Right ventricle myocardium superior (tissue), 1 donor: Measurements from ENCODE around the gene CLHC1. TPM values are rescaled to one million over a fixed set of nuclear protein-coding genes. Genes with fewer than 3 reads are reported as not detected.
"Not testable (repeated sequence)": the region's sequence is repeated elsewhere in the genome, so short reads cannot be mapped to it uniquely, and the experiment has no call there.

Source experiments
- ATAC-seq: fragments of 200-7000 bp; cut with Tn5 transposase; one replicate; pipeline ENCODE4 v1.9.1; 2020; ENCODE audit warnings: mild to moderate bottlenecking; ENCODE audit not compliant: poor library complexity
- DNase-seq: peaks from one replicate; pipeline ENCODE4 v3.0.0-alpha.2; 2020
- intact Hi-C: fragments of 100-400 bp; cut with DNase I; formaldehyde crosslinking; loops from one replicate; pipeline ENCODE4 v1.11.2; 2022
- total RNA-seq: library from RNA; stranded (reverse); fragmentation: NEBNext Ultra II Directional; extraction: Animal tissue kit (Norgen Biotek cat#: 25700); gene quantifications from one replicate; pipeline ENCODE4 v1.2.1, GENCODE V29; 2021
- donor health status: DM: no; HTN: yes; CAD: no; lungs with severe emphysema.

The CLHC1 gene
- total RNA-seq, 1 donor from 2014 or later: 5.6 TPM

GRCh38 chr2:55158111-55158814 is 73.8 kb downstream of the CLHC1 start:
- ATAC-seq (no peak), DNase-seq (no peak)
- intact Hi-C loops: loop anchor here (5.0 kb wide), 1 partner anchor 46 kb away; no protein-coding TSS in a partner anchor

GRCh38 chr2:55157474-55157884 is 74.6 kb downstream of the CLHC1 start:
- ATAC-seq (peak; percentile 60), DNase-seq (no peak)
- intact Hi-C loops: loop anchor here (5.0 kb wide), 1 partner anchor 45 kb away; no protein-coding TSS in a partner anchor

- DNase-seq (no peak), ATAC-seq (no peak)
- intact Hi-C loops: loop anchor here (5.0 kb wide), 1 partner anchor 45 kb away; no protein-coding TSS in a partner anchor
Measured at GRCh38 chr2:55156984-55157383, 75.1 kb downstream of the CLHC1 start.

GRCh38 chr2:55156326-55156725 is 75.8 kb downstream of the CLHC1 start:
- ATAC-seq: no peak
- no peak for DNase-seq
- intact Hi-C loops: loop anchor here (5.0 kb wide), 1 partner anchor 44 kb away; no protein-coding TSS in a partner anchor

GRCh38 chr2:55155764-55156281 is 76.3 kb downstream of the CLHC1 start:
- intact Hi-C loops: loop anchor here (5.0 kb wide), 1 partner anchor 44 kb away; no protein-coding TSS in a partner anchor
- DNase-seq (no peak), ATAC-seq (no peak)

GRCh38 chr2:55155206-55155605 is 76.9 kb downstream of the CLHC1 start:
- no peak for ATAC-seq
- intact Hi-C loops: loop anchor here (5.0 kb wide), 1 partner anchor 43 kb away; no protein-coding TSS in a partner anchor

GRCh38 chr2:55154525-55155030 is 77.5 kb downstream of the CLHC1 start:
- no peak for DNase-seq
- intact Hi-C loops: loop anchor here (5.0 kb wide), 1 partner anchor 42 kb away; no protein-coding TSS in a partner anchor
- ATAC-seq: no peak

More at GRCh38 chr2:55155206-55155605, 76.9 kb downstream of the CLHC1 start:
- no peak for DNase-seq

- intact Hi-C loops: no loop called here
- DNase-seq (no peak), ATAC-seq (no peak)
Measured at GRCh38 chr2:55153584-55154299, 78.4 kb downstream of the CLHC1 start.

GRCh38 chr2:55152475-55153412 is 79.3 kb downstream of the CLHC1 start:
- DNase-seq (no peak), ATAC-seq (no peak)

GRCh38 chr2:55151733-55152433 is 80.2 kb downstream of the CLHC1 start:
- no peak for DNase-seq
- intact Hi-C loops: no loop called here
- ATAC-seq: no peak

More at GRCh38 chr2:55152475-55153412, 79.3 kb downstream of the CLHC1 start:
- intact Hi-C loops: no loop called here

GRCh38 chr2:55150834-55151233 is 81.3 kb downstream of the CLHC1 start:
- intact Hi-C loops: no loop called here
- ATAC-seq (peak; percentile 60), DNase-seq (no peak)

- intact Hi-C loops: no loop called here
- ATAC-seq: no peak
- no peak for DNase-seq
Measured at GRCh38 chr2:55148269-55148668, 83.8 kb downstream of the CLHC1 start.

GRCh38 chr2:55147531-55147930 is 84.6 kb downstream of the CLHC1 start:
- intact Hi-C loops: no loop called here

GRCh38 chr2:55147041-55147440 is 85.1 kb downstream of the CLHC1 start:
- no peak for DNase-seq
- intact Hi-C loops: no loop called here
- no peak for ATAC-seq

More at GRCh38 chr2:55147531-55147930, 84.6 kb downstream of the CLHC1 start:
- ATAC-seq (no peak), DNase-seq (no peak)

GRCh38 chr2:55146263-55146662 is 85.8 kb downstream of the CLHC1 start:
- DNase-seq (no peak), ATAC-seq (no peak)
- intact Hi-C loops: no loop called here

GRCh38 chr2:55144922-55145820 is 86.9 kb downstream of the CLHC1 start:
- intact Hi-C loops: no loop called here
- no peak for DNase-seq
- no peak for ATAC-seq

- ATAC-seq, intact Hi-C loops, DNase-seq: not testable (repeated sequence)
Measured at GRCh38 chr2:55143706-55144105, 88.4 kb downstream of the CLHC1 start.
